ENCODE results near the gene NRF1. TPM values are rescaled to one million over a fixed set of nuclear protein-coding genes. Genes with fewer than 3 reads are reported as not detected.

NRF1 gene
- total RNA-seq, 1 experiment from 2014 or later, result 14.0 TPM

- TF ChIP-seq TCF7L2 (IDR thresholded peaks at IDR 0.05; ENCODE audit: low read depth, low read length), result no peak
- TF ChIP-seq SIN3A (IDR thresholded peaks at IDR 0.05; ENCODE audit: borderline replicate concordance, insufficient read depth, low read depth, low read length), result no peak
- TF ChIP-seq CTCF (IDR thresholded peaks at IDR 0.05), result no peak
- no peak for TF ChIP-seq REST (IDR thresholded peaks at IDR 0.05; ENCODE audit: insufficient read depth in 1 of 2, low read depth in 2 of 2, low read length in 1 of 2)
- no peak for TF ChIP-seq POLR2AphosphoS5 (IDR thresholded peaks at IDR 0.05; ENCODE audit: low read depth, low read length)
- POLR2A ChIA-PET, result no interaction called here
- ATAC-seq (no peak), DNase-seq (ENCODE audit: low read depth, low spot score) (no peak)
- CTCF ChIA-PET, result interaction anchor here (0.5 kb wide), 1 partner anchor 157 kb away, joined by 4 read pairs; no protein-coding TSS in a partner anchor
- Histone ChIP-seq H3K27ac (ENCODE audit: low read length) (no peak overlapping the region), H3K9me3 (ENCODE audit: control insufficient read depth, insufficient read depth, low read depth, low read length) (no peaks in the 10 kb centered on the region), H3K36me3 (ENCODE audit: control insufficient read depth, insufficient read depth, low read length) (no peaks in the 10 kb centered on the region), H3K4me1 (ENCODE audit: control insufficient read depth, insufficient read depth, low read length) (no peaks in the 10 kb centered on the region), H3K4me3 (ENCODE audit: low read depth in 2 of 2, low read length in 2 of 2) (no peak overlapping the region), H3K27me3 (ENCODE audit: control insufficient read depth, insufficient read depth, low read length) (no peaks in the 10 kb centered on the region)
- intact Hi-C loops (cut with micrococcal nuclease; ENCODE audit: unreplicated experiment) (no loop called here), in situ Hi-C loops (cut with HindIII; ENCODE audit: low pct_unique_long_range_greater_than_20kb, low sequenced_read_pairs) (no loop called here)
- no TSS peak for BruUV-seq (replicated peaks)
Measured at GRCh38 chr7:129804111-129804889, 192.8 kb downstream of the NRF1 start.

GRCh38 chr7:129804890-129805719 is 193.6 kb downstream of the NRF1 start:
- H3K9me3 ChIP-seq (ENCODE audit: control insufficient read depth, insufficient read depth, low read depth, low read length), result no peaks in the 10 kb centered on the region
- CTCF ChIA-PET, result interaction anchor here (0.5 kb wide), 1 partner anchor 158 kb away, joined by 4 read pairs; no protein-coding TSS in a partner anchor
- POLR2A ChIA-PET, result no interaction called here
- DNase-seq (ENCODE audit: low read depth, low spot score) (no peak), ATAC-seq (no peak)
- in situ Hi-C loops (cut with HindIII; ENCODE audit: low pct_unique_long_range_greater_than_20kb, low sequenced_read_pairs), result no loop called here
- no peaks in the 10 kb centered on the region for H3K36me3 ChIP-seq (ENCODE audit: control insufficient read depth, insufficient read depth, low read length)
- TF ChIP-seq REST (IDR thresholded peaks at IDR 0.05; ENCODE audit: insufficient read depth in 1 of 2, low read depth in 2 of 2, low read length in 1 of 2) (no peak), CTCF (IDR thresholded peaks at IDR 0.05) (no peak), TCF7L2 (IDR thresholded peaks at IDR 0.05; ENCODE audit: low read depth, low read length) (no peak), SIN3A (IDR thresholded peaks at IDR 0.05; ENCODE audit: borderline replicate concordance, insufficient read depth, low read depth, low read length) (no peak)
- BruUV-seq (replicated peaks), result no TSS peak
- H3K4me3 ChIP-seq (ENCODE audit: low read depth in 2 of 2, low read length in 2 of 2), result no peak overlapping the region
- no peak overlapping the region for H3K27ac ChIP-seq (ENCODE audit: low read length)
- no peaks in the 10 kb centered on the region for H3K27me3 ChIP-seq (ENCODE audit: control insufficient read depth, insufficient read depth, low read length)
- intact Hi-C loops (cut with micrococcal nuclease; ENCODE audit: unreplicated experiment), result no loop called here
- no peaks in the 10 kb centered on the region for H3K4me1 ChIP-seq (ENCODE audit: control insufficient read depth, insufficient read depth, low read length)
